CD14-positive monocyte (primary cell): ENCODE data around the gene SPON2. TPM values are rescaled to one million over a fixed set of nuclear protein-coding genes. Genes with fewer than 3 reads are reported as not detected.

Experiments
- DNase-seq, 3 donors: peaks; one replicate each; pipeline ENCODE4 v3.0.0-alpha.2; 2011 to 2022
- H2AFZ ChIP-seq: 2 replicates; pipeline ENCODE4 v1.6.0; 2012; ENCODE audit warnings: mild to moderate bottlenecking, low read depth, low read length, inconsistent platforms; ENCODE audit not compliant: insufficient read depth, poor library complexity, severe bottlenecking
- H3K27ac ChIP-seq, 2 donors: 1 replicate in 1 of 2; 2 replicates in 1 of 2; pipeline ENCODE4 v1.5.1; 2012 to 2013; ENCODE audit warnings: low read length in 2 of 2, control low read depth in 1 of 2, inconsistent platforms in 1 of 2, low read depth in 1 of 2, mild to moderate bottlenecking in 1 of 2
- H3K27me3 ChIP-seq, 2 donors: one replicate each; pipeline versions ENCODE4 v1.6.0 to v1.6.1; 2011 to 2013; ENCODE audit warnings: low read length in 2 of 2; ENCODE audit not compliant: control insufficient read depth in 2 of 2, insufficient read depth in 2 of 2
- H3K36me3 ChIP-seq, 2 donors: replicated peaks in 1 of 2; 1 replicate in 1 of 2; 2 replicates in 1 of 2; pipeline versions ENCODE4 v1.5.1 to v1.6.1; 2012 to 2013; ENCODE audit warnings: low read length in 2 of 2, control low read depth in 1 of 2, inconsistent platforms in 1 of 2, mild to moderate bottlenecking in 1 of 2; ENCODE audit not compliant: insufficient read depth in 2 of 2, control insufficient read depth in 1 of 2
- H3K4me1 ChIP-seq, 2 donors: 1 replicate in 1 of 2; 2 replicates in 1 of 2; pipeline versions ENCODE4 v1.5.1 to v1.6.1; 2012 to 2013; ENCODE audit warnings: low read length in 2 of 2, control low read depth in 1 of 2, inconsistent platforms in 1 of 2, mild to moderate bottlenecking in 1 of 2, moderate library complexity in 1 of 2; ENCODE audit not compliant: insufficient read depth in 2 of 2, control insufficient read depth in 1 of 2
- H3K4me2 ChIP-seq: replicated peaks from 2 replicates; pipeline ENCODE3; 2012; ENCODE audit warnings: low read length, moderate library complexity, mild to moderate bottlenecking; ENCODE audit not compliant: poor library complexity, severe bottlenecking; ENCODE audit errors: extremely low read depth
- H3K4me3 ChIP-seq, 3 experiments: fragments of 200-600 bp in 1 of 3; sonication (generic) in 1 of 3; replicated peaks in 1 of 3; 1 replicate in 2 of 3; 2 replicates in 1 of 3; pipeline ENCODE4 v1.5.1; 2011 to 2013; ENCODE audit warnings: low read length in 3 of 3, mild to moderate bottlenecking in 3 of 3, control low read depth in 2 of 3, low read depth in 2 of 3, inconsistent platforms in 1 of 3, moderate library complexity in 1 of 3
- H3K79me2 ChIP-seq: 2 replicates; pipeline ENCODE4 v1.6.0; 2012; ENCODE audit warnings: mild to moderate bottlenecking, control low read depth, inconsistent platforms, low read length, moderate library complexity; ENCODE audit not compliant: insufficient read depth
- H3K9ac ChIP-seq: 2 replicates; pipeline ENCODE4 v1.6.0; 2017; ENCODE audit warnings: low read length, mild to moderate bottlenecking; ENCODE audit not compliant: insufficient read depth, poor library complexity, severe bottlenecking
- H3K9me3 ChIP-seq, 2 donors: replicated peaks in 1 of 2; 1 replicate in 1 of 2; 2 replicates in 1 of 2; pipeline versions ENCODE4 v1.5.1 to v1.6.1; 2012 to 2013; ENCODE audit warnings: low read length in 2 of 2, control low read depth in 1 of 2; ENCODE audit not compliant: control insufficient read depth in 1 of 2, insufficient read depth in 1 of 2
- H4K20me1 ChIP-seq: 2 replicates; pipeline ENCODE4 v1.6.0; 2012; ENCODE audit warnings: mild to moderate bottlenecking, low read length, control low read depth, moderate library complexity; ENCODE audit not compliant: insufficient read depth
- H3K27ac Mint-ChIP-seq, 7 donors: one replicate each; pipeline ENCODE4 v1.8.0; 2020; ENCODE audit warnings: mild to moderate bottlenecking in 7 of 7, mixed read lengths in 7 of 7, moderate library complexity in 6 of 7, inconsistent platforms in 2 of 7
- H3K27me3 Mint-ChIP-seq, 3 donors: one replicate each; pipeline ENCODE4 v1.8.0; 2021 to 2022; ENCODE audit warnings: low read depth in 3 of 3, mild to moderate bottlenecking in 3 of 3, mixed read lengths in 3 of 3, moderate library complexity in 3 of 3, inconsistent platforms in 1 of 3
- H3K36me3 Mint-ChIP-seq, 2 donors: one replicate each; pipeline ENCODE4 v1.8.0; 2020; ENCODE audit warnings: mixed read lengths in 2 of 2, inconsistent platforms in 1 of 2, mild to moderate bottlenecking in 1 of 2
- H3K4me1 Mint-ChIP-seq: one replicate; pipeline ENCODE4 v1.8.0; 2020; ENCODE audit warnings: mild to moderate bottlenecking, mixed read lengths
- H3K4me3 Mint-ChIP-seq, 2 donors: one replicate each; pipeline ENCODE4 v1.8.0; 2020; ENCODE audit warnings: mild to moderate bottlenecking in 2 of 2, mixed read lengths in 2 of 2, moderate library complexity in 1 of 2
- H3K9me3 Mint-ChIP-seq, 7 donors: one replicate each; pipeline ENCODE4 v1.8.0; 2020 to 2022; ENCODE audit warnings: mixed read lengths in 7 of 7, mild to moderate bottlenecking in 6 of 7, moderate library complexity in 6 of 7, inconsistent platforms in 2 of 7
- WGBS: methylation state at CpG from one replicate; pipeline ENCODE4 v1.1.5; 2013; ENCODE audit warnings: missing lambda C conversion rate; ENCODE audit not compliant: insufficient coverage; 5-methylcytosine and 5-hydroxymethylcytosine counted together
- intact Hi-C, 2 donors: fragments of 100-400 bp; cut with micrococcal nuclease; formaldehyde crosslinking; loops; one replicate each; pipeline versions ENCODE4 v1.15.0 to v1.15.1; 2023
- polyA plus RNA-seq, 3 donors: library from polyadenylated mRNA; depleted of rRNA in 1 of 3; unstranded in 2 of 3; stranded (reverse) in 1 of 3; fragments of 300-500 nt in 2 of 3; fragments of >200 nt in 1 of 3; fragmentation: Illumina TruSeq in 2 of 3; gene quantifications; 1 replicate in 2 of 3; 2 replicates in 1 of 3; pipeline ENCODE4 v1.2.3, GENCODE V29; 2012 to 2021
- TF ChIP-seq, protein P1 (sequence below): fragments of 200-600 bp; IDR thresholded peaks from one replicate; pipeline ENCODE4 v1.8.0; 2022; ENCODE audit warnings: antibody characterized with exemption, mild to moderate bottlenecking

The SPON2 gene
- polyA plus RNA-seq, 3 donors, result 0.74 to 1.4 (median 0.90) TPM

DNA sequence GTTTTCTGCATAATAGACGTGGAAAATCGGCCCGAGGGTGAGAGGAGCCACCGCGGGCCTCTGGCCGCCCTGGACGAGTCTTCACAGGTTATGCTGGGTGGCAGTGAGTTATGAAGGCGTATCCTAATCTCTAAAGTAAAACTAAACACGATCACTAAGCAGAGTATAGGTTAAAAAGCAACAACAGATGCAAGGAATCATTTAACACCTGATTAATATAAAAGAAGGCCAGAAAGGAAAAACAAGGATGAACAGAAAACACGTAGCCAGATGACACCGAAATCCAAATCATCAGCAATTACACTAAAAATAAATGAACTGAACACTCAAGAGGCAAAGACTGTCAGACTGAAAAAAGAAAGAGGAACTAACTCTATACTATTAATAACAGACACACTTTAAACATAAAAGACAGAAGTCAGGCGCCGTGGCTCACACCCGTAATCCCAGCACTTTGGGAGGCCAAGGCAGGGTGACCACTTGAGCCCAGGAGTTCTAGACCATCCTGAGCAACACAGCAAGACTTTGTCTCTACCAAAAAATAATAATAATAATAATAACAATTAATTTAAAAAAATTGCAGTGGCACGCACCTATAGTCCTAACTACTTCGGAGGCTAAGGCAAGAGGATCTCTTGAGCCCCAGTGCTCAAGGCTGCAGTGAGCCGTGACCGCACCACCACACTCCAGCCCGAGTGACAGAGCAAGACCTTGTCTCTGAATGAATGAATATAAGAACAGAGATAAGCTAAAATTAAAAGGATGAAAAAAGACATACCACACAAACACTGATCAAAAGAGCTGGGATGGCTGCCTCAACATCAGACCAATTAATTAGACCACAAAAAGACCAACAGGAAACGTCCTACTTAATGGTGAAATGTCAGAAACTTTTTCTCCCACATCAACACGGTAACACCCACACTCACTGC is 46.5 kb upstream of the SPON2 start:
- Mint-ChIP-seq H3K27ac (peak overlapping the region; percentile 68 to 92 (median 86)), H3K36me3 (peaks cover 48 to 69% of the 10 kb centered on the region in 2 donors), H3K9me3 (no peaks in the 10 kb centered on the region), H3K4me1 (peaks cover 45% of the 10 kb centered on the region), H3K4me3 (peak overlapping the region; percentile 44 to 77), H3K27me3 (no peaks in the 10 kb centered on the region)
- H3K36me3 ChIP-seq, result peaks cover 43 to 66% of the 10 kb centered on the region in 2 donors
- H3K4me2 ChIP-seq, result peak overlapping the region; percentile 42
- TF ChIP-seq, protein P1, sequence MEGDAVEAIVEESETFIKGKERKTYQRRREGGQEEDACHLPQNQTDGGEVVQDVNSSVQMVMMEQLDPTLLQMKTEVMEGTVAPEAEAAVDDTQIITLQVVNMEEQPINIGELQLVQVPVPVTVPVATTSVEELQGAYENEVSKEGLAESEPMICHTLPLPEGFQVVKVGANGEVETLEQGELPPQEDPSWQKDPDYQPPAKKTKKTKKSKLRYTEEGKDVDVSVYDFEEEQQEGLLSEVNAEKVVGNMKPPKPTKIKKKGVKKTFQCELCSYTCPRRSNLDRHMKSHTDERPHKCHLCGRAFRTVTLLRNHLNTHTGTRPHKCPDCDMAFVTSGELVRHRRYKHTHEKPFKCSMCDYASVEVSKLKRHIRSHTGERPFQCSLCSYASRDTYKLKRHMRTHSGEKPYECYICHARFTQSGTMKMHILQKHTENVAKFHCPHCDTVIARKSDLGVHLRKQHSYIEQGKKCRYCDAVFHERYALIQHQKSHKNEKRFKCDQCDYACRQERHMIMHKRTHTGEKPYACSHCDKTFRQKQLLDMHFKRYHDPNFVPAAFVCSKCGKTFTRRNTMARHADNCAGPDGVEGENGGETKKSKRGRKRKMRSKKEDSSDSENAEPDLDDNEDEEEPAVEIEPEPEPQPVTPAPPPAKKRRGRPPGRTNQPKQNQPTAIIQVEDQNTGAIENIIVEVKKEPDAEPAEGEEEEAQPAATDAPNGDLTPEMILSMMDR, result no peak
- H3K27ac ChIP-seq, result peak overlapping the region; percentile 57 to 75
- H3K9me3 ChIP-seq, result no peaks in the 10 kb centered on the region
- peaks cover 17% of the 10 kb centered on the region for H3K79me2 ChIP-seq
- H4K20me1 ChIP-seq, result peaks cover 88% of the 10 kb centered on the region
- H3K9ac ChIP-seq, result peak overlapping the region; percentile 8
- intact Hi-C loops, result loop anchor here (2.0 to 10.0 kb wide), 2 partner anchors 52 to 54 kb away; no protein-coding TSS in a partner anchor
- no peak overlapping the region for H2AFZ ChIP-seq
- H3K4me1 ChIP-seq, result peaks cover 32 to 41% of the 10 kb centered on the region in 2 donors
- H3K27me3 ChIP-seq, result no peaks in the 10 kb centered on the region
- peak; percentile 28 to 55 (median 34) for DNase-seq
- WGBS, result 0% methylated on average over 3 of the region's 21 CpGs
- H3K4me3 ChIP-seq, result peak overlapping the region in 1 of 3 experiments; percentile 39

DNA sequence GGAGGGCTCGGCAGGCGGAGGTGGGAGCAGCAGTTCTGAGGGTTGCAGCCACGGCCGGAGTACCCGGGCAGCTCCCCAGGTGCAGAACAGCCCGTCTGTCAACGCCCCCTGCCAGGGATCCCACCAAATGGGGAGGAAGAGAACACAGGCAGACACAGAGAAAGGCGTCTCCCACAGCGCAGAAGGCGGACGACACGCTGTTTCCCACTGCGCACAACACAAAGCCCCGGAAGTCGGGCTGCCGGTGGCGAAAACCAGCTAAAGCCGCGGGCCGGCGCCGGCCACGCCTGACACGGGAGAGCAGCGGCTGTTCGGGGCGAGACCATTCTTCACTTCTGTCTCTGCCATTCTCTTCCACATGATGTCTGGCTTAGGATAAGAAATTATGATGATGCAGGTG is 45.0 kb upstream of the SPON2 start:
- Histone ChIP-seq H3K4me3 (peak overlapping the region in 1 of 3 experiments; percentile 21), H3K27ac (peak overlapping the region in 1 of 2 donors; percentile 38), H4K20me1 (peaks cover 88% of the 10 kb centered on the region), H3K4me2 (peak overlapping the region; percentile 20), H3K9ac (peak overlapping the region; percentile 17), H2AFZ (no peak overlapping the region), H3K9me3 (no peaks in the 10 kb centered on the region), H3K36me3 (peaks cover 46 to 66% of the 10 kb centered on the region in 2 donors), H3K4me1 (peaks cover 32 to 41% of the 10 kb centered on the region in 2 donors), H3K79me2 (peaks cover 17% of the 10 kb centered on the region), H3K27me3 (no peaks in the 10 kb centered on the region)
- Mint-ChIP-seq H3K9me3 (no peaks in the 10 kb centered on the region), H3K4me1 (peaks cover 45% of the 10 kb centered on the region), H3K4me3 (no peak overlapping the region), H3K27me3 (no peaks in the 10 kb centered on the region), H3K27ac (peak overlapping the region in 4 of 7 donors; percentile 33 to 43 (median 36)), H3K36me3 (peaks cover 48 to 69% of the 10 kb centered on the region in 2 donors)
- intact Hi-C loops, result loop anchor here in 1 of 2 donors (10.0 kb wide), 1 partner anchor 53 kb away; no protein-coding TSS in a partner anchor
- TF ChIP-seq, protein P1, result no peak
- WGBS, result 86% methylated on average over 6 of the region's 27 CpGs
- DNase-seq, result no peak
